Middle frontal gyrus (tissue), 1 donor: ENCODE measurements around the gene CELA2B.
"Not testable (repeated sequence)": the region's sequence is repeated elsewhere in the genome, so short reads cannot be mapped to it uniquely, and the experiment has no call there.

Source experiments
- DNase-seq: peaks from one replicate; pipeline ENCODE4 v3.0.0-alpha.2; 2015; ENCODE audit warnings: low spot score; ENCODE audit errors: extremely low spot score

CELA2B gene

GRCh38 chr1:15492596-15492995, 16.7 kb downstream of the CELA2B start:
- DNase-seq: no peak

- DNase-seq: no peak
Observed at GRCh38 chr1:15493869-15494390, 18.0 kb downstream of the CELA2B start.

GRCh38 chr1:15500184-15501178, 24.6 kb downstream of the CELA2B start:
- DNase-seq: no peak

- no peak for DNase-seq
Observed at GRCh38 chr1:15501208-15502032, 25.5 kb downstream of the CELA2B start.

GRCh38 chr1:15504436-15504835, 28.5 kb downstream of the CELA2B start:
- no peak for DNase-seq

- no peak for DNase-seq
Observed at GRCh38 chr1:15506831-15507230, 30.9 kb downstream of the CELA2B start.

- no peak for DNase-seq
Observed at GRCh38 chr1:15507278-15507677, 31.4 kb downstream of the CELA2B start.

- no peak for DNase-seq
Observed at GRCh38 chr1:15508700-15509487, 33.0 kb downstream of the CELA2B start.

- no peak for DNase-seq
Observed at GRCh38 chr1:15509586-15509985, 33.7 kb downstream of the CELA2B start.

- DNase-seq: no peak
Observed at GRCh38 chr1:15510611-15511405, 34.9 kb downstream of the CELA2B start.

- no peak for DNase-seq
Observed at GRCh38 chr1:15513192-15513591, 37.3 kb downstream of the CELA2B start.

- no peak for DNase-seq
Observed at GRCh38 chr1:15513919-15514318, 38.0 kb downstream of the CELA2B start.

- DNase-seq: not testable (repeated sequence)
Observed at GRCh38 chr1:15514557-15514956, 38.7 kb downstream of the CELA2B start.

- DNase-seq: no peak
Observed at GRCh38 chr1:15515022-15515663, 39.2 kb downstream of the CELA2B start.

GRCh38 chr1:15519625-15520024, 43.7 kb downstream of the CELA2B start:
- no peak for DNase-seq

- not testable (repeated sequence) for DNase-seq
Observed at GRCh38 chr1:15521206-15521906, 45.5 kb downstream of the CELA2B start.

GRCh38 chr1:15522551-15522950, 46.6 kb downstream of the CELA2B start:
- no peak for DNase-seq

- no peak for DNase-seq
Observed at GRCh38 chr1:15523104-15524020, 47.5 kb downstream of the CELA2B start.
